GM13976 (cell line): ENCODE results near the gene EID3.

Experiments
- DNase-seq: peaks from one replicate; pipeline ENCODE4 v3.0.0; 2012; ENCODE audit warnings: low spot score
- in situ Hi-C: fragments of 300-500 bp; cut with MboI; formaldehyde crosslinking; loops from one replicate; pipeline ENCODE4 v1.12.0; 2022; ENCODE audit warnings: low sequenced_read_pairs, mixed read lengths, inconsistent platforms; ENCODE audit not compliant: unreplicated experiment
- TF ChIP-seq, protein P1 (sequence below): IDR thresholded peaks from 2 replicates; pipeline ENCODE4 v1.5.1; 2012; ENCODE audit warnings: borderline replicate concordance, mild to moderate bottlenecking; ENCODE audit not compliant: insufficient read depth; ENCODE audit errors: extremely low read depth, missing control alignments, control extremely low read depth

EID3 gene

GRCh38 chr12:104273503-104273902 is 30.0 kb upstream of the EID3 start:
- in situ Hi-C loops = no loop called here
- TF ChIP-seq, protein P1, sequence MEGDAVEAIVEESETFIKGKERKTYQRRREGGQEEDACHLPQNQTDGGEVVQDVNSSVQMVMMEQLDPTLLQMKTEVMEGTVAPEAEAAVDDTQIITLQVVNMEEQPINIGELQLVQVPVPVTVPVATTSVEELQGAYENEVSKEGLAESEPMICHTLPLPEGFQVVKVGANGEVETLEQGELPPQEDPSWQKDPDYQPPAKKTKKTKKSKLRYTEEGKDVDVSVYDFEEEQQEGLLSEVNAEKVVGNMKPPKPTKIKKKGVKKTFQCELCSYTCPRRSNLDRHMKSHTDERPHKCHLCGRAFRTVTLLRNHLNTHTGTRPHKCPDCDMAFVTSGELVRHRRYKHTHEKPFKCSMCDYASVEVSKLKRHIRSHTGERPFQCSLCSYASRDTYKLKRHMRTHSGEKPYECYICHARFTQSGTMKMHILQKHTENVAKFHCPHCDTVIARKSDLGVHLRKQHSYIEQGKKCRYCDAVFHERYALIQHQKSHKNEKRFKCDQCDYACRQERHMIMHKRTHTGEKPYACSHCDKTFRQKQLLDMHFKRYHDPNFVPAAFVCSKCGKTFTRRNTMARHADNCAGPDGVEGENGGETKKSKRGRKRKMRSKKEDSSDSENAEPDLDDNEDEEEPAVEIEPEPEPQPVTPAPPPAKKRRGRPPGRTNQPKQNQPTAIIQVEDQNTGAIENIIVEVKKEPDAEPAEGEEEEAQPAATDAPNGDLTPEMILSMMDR = no peak
- no peak for DNase-seq

GRCh38 chr12:104274811-104275210 is 28.7 kb upstream of the EID3 start:
- in situ Hi-C loops = no loop called here
- DNase-seq = no peak
- TF ChIP-seq, protein P1 = no peak

DNA sequence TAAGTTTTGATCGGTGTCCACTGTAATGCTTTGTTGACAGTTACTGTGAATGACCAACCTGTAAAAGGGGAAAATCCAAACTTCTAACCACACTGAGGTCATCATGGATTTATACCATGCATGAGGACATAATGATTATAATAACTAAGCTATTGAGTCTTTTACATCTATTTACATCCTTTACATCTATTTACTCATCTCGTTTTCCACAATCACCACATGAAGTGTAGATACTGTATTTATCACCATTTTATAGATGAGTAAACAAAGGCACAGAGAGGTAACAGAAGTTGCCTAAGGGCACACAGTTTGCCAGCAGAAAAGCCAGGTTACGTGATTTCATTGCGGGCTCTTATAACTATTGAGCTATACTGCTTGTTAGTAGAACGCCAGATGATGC is 27.9 kb upstream of the EID3 start:
- TF ChIP-seq, protein P1 = no peak
- DNase-seq = no peak
- in situ Hi-C loops = no loop called here

DNA sequence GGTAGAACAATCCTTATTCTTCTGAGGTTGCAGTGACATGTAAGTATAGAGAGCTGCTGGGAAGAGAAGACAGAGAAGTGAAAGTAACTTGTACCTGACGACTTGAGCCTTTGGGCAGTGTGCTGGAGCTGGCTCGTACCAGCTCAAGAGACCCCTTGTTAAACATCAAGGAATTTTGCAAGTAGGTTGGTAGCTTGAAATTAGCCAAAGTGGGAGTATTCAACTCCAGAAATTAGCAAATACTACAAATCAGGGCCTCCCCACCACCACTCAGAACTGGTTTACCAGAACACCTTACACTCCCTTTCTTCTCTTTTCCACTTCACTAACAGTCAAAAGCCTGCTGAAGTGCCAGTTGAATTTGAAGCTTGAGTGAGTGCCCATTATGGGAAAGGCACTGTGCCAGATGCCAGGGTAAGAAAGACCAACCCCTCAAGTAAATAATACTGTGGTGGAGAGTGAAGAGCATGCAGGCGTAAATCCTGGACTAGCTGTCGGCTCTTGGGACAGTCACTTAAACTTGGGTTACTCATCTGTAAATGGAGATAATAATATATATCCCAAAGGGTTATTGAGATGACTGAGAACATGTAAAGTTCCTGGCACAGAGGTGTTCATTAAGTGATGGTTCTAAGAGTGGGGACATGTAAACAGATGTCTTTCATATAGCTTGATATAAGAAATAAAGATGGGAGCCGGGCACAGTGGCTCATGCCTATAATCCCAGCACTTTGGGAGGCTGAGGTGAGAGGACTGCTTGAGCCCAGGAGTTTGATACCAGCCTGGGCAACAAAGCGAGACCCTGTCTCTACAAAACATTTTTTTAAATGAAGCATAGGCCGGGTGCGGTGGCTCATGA is 27.0 kb upstream of the EID3 start:
- TF ChIP-seq, protein P1 = no peak
- in situ Hi-C loops = no loop called here
- peak; percentile 59 for DNase-seq

DNA sequence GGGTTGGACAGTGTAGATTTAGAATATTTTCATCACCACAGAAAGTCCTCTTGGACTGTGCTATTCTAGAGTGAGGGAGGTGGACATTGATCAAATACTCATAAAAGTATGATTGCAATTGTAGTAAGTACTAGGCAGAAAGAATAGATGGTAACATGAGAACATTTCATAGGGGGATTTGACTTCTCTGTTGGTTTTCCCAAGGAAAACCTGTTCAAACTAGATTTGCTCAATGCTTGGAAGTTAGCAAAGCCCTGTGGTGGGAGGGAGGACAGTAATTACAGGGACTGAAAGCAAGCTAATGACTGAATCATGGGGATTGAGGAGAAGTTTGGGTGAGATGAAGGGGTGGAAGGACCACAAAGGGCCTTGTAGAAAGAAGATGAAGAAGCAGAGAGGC is 24.4 kb upstream of the EID3 start:
- DNase-seq = no peak
- in situ Hi-C loops = no loop called here

GRCh38 chr12:104280111-104280510 is 23.4 kb upstream of the EID3 start:
- in situ Hi-C loops = no loop called here
- no peak for DNase-seq
- TF ChIP-seq, protein P1 = no peak

More for the DNA sequence above, 24.4 kb upstream of the EID3 start:
- TF ChIP-seq, protein P1 = no peak
